Amniotic epithelial cell (primary cell): ENCODE data around the gene VANGL1.

ENCODE experiments used
- DNase-seq: peaks from one replicate; pipeline ENCODE4 v3.0.0-alpha.2; 2010; ENCODE audit warnings: low read depth

VANGL1 gene

DNA sequence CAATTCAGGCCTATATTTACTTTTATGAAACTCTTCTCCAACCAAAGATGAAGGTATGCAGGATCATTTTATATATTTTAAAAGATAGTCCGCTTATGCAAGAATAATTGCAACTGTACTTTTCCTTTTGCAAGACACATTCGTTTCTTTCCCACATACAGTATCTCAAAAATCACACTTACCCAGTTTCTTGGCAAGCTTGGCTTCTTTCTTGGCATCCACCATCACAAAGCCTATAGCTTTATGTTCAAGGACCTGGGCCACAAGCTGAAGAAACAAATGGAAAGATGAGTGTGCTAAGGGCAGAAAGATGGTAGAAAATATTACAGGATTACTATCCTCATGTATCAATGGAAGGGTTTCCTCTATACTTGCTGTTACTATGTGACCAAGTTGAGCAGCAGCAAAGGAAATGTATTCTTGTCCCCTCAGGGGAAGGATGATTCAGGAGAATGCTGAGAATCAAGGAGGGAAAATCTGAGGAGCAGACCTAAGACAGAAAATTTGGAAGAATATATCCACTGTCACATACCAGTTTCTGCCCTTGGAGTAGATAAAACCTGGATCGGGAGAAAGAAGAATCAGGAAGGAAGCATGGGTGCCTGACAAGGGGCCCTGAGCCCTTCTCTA, 103.0 kb downstream of the VANGL1 start:
- no peak for DNase-seq

- no peak for DNase-seq
These were observed 104.4 kb downstream of the VANGL1 start for GRCh38 chr1:115746021-115746690.
